PC-9 (cell line): Measurements from ENCODE around the gene SSR1. TPM values are rescaled to one million over a fixed set of nuclear protein-coding genes. Genes with fewer than 3 reads are reported as not detected.

Source experiments
- BruUV-seq: library from RNA; stranded (reverse); fragments of 400-500 nt; replicated peaks from 2 replicates; lab custom pipeline; 2021; lab: Mats Ljungman, UMichigan
- CTCF ChIA-PET: fragments of 300-600 bp; sonication (Branson Sonifier 250); formaldehyde crosslinking; loops from one replicate; lab custom pipeline; 2022; ENCODE audit warnings: antibody characterized with exemption; lab: Charles Lee
- POLR2A ChIA-PET: fragments of 300-600 bp; sonication (Branson Sonifier 250); formaldehyde crosslinking; loops from one replicate; lab custom pipeline; 2022; ENCODE audit warnings: antibody characterized with exemption; ENCODE audit not compliant: unreplicated experiment; lab: Charles Lee
- DNase-seq, 2 experiments: peaks; one replicate each; pipeline versions ENCODE4 v3.0.0 to v3.0.0-alpha.2; 2015 to 2022; ENCODE audit warnings: mixed read lengths in 1 of 2
- H2AFZ ChIP-seq: fragments of 200-600 bp; sonication (generic); 2 replicates; pipeline ENCODE4 v1.8.1; 2017; ENCODE audit warnings: antibody characterized with exemption
- H3F3A ChIP-seq: fragments of 200-600 bp; sonication (generic); 2 replicates; pipeline ENCODE4 v1.8.1; 2017; ENCODE audit warnings: antibody characterized with exemption, mild to moderate bottlenecking, low read depth; ENCODE audit not compliant: insufficient read depth
- H3K27ac ChIP-seq: fragments of 200-600 bp; sonication (generic); 2 replicates; pipeline ENCODE4 v1.6.1; 2016; ENCODE audit warnings: mixed run types
- H3K27me3 ChIP-seq: fragments of 200-600 bp; sonication (generic); 2 replicates; pipeline ENCODE4 v1.6.1; 2016; ENCODE audit warnings: low read depth, mixed run types; ENCODE audit not compliant: insufficient read depth
- H3K36me3 ChIP-seq: fragments of 200-600 bp; sonication (generic); 2 replicates; pipeline ENCODE4 v1.6.1; 2016; ENCODE audit warnings: low read depth, mixed run types
- H3K4me1 ChIP-seq: fragments of 200-600 bp; sonication (generic); replicated peaks from 2 replicates; pipeline ENCODE4 v1.6.1; 2016; ENCODE audit warnings: mixed run types; ENCODE audit not compliant: insufficient read depth
- H3K4me2 ChIP-seq: fragments of 200-600 bp; sonication (generic); 2 replicates; pipeline ENCODE4 v1.6.1; 2017; ENCODE audit warnings: mixed run types
- H3K4me3 ChIP-seq: fragments of 200-600 bp; sonication (generic); 2 replicates; pipeline ENCODE4 v1.6.1; 2016; ENCODE audit warnings: mixed run types
- H3K79me2 ChIP-seq: fragments of 200-600 bp; sonication (generic); 2 replicates; pipeline ENCODE4 v1.6.1; 2017; ENCODE audit warnings: low read depth, mixed run types
- H3K9me2 ChIP-seq: fragments of 200-600 bp; sonication (generic); 2 replicates; pipeline ENCODE4 v1.8.1; 2017; ENCODE audit warnings: mild to moderate bottlenecking; ENCODE audit not compliant: insufficient read depth
- H3K9me3 ChIP-seq: fragments of 200-600 bp; sonication (generic); 2 replicates; pipeline ENCODE4 v1.8.1; 2016; ENCODE audit warnings: low read depth; ENCODE audit not compliant: insufficient read depth
- H4K20me1 ChIP-seq: fragments of 200-600 bp; sonication (generic); 2 replicates; pipeline ENCODE4 v1.8.1; 2017; ENCODE audit not compliant: insufficient read depth
- CTCF ChIP-seq: fragments of 200-600 bp; sonication (generic); conservative IDR thresholded peaks from 2 replicates; pipeline ENCODE4 v1.6.1; 2017; ENCODE audit warnings: mixed run types, antibody characterized with exemption, mild to moderate bottlenecking, moderate library complexity
- EZH2 ChIP-seq: fragments of 200-600 bp; sonication (generic); IDR thresholded peaks from 2 replicates; pipeline ENCODE4 v1.8.0; 2017; ENCODE audit warnings: antibody characterized with exemption, low read depth
- intact Hi-C: fragments of 100-400 bp; cut with micrococcal nuclease; formaldehyde crosslinking; loops from one replicate; pipeline ENCODE4 v1.10.0; 2022; ENCODE audit not compliant: unreplicated experiment
- total RNA-seq: library from RNA; stranded (reverse); gene quantifications from 2 replicates; pipeline ENCODE4 v1.2.3, GENCODE V29; 2021

Gene SSR1
- total RNA-seq, 1 experiment from 2014 or later: 118 TPM

- Histone ChIP-seq H3K36me3 (no peaks in the 10 kb centered on the region), H2AFZ (no peak overlapping the region), H3K79me2 (0 out of 2 replicates have a peak, but pooled peaks cover 6% of the 10 kb centered on the region), H3K27me3 (no peaks in the 10 kb centered on the region), H3K9me2 (no peaks in the 10 kb centered on the region), H3K9me3 (no peaks in the 10 kb centered on the region), H3K4me3 (no peak overlapping the region), H4K20me1 (no peaks in the 10 kb centered on the region), H3F3A (peaks cover 10% of the 10 kb centered on the region; the same call in 1 of the 2 replicates), H3K4me1 (peaks cover 18% of the 10 kb centered on the region; the same call in 1 of the 2 replicates), H3K27ac (peak overlapping the region; percentile 62), H3K4me2 (no peak overlapping the region; the same call in 1 of the 2 replicates)
- BruUV-seq: no TSS peak
- DNase-seq: peak; percentile 52 to 53
- CTCF ChIA-PET: interaction anchor here (0.6 to 1.2 kb wide), 7 partner anchors 17 to 567 kb away, joined by 3 to 9 read pairs (median 3); no protein-coding TSS in a partner anchor
- POLR2A ChIA-PET: interaction anchor here (0.9 kb wide), 1 partner anchor 42 kb away, joined by 7 read pairs; no protein-coding TSS in a partner anchor
- no peak for TF ChIP-seq EZH2
- peak; percentile 82 for TF ChIP-seq CTCF
- intact Hi-C loops: loop anchor here (1.0 to 5.0 kb wide), 6 partner anchors 135 to 565 kb away; no protein-coding TSS in a partner anchor
Measured at GRCh38 chr6:7243179-7243981, 69.6 kb downstream of the SSR1 start.

DNA sequence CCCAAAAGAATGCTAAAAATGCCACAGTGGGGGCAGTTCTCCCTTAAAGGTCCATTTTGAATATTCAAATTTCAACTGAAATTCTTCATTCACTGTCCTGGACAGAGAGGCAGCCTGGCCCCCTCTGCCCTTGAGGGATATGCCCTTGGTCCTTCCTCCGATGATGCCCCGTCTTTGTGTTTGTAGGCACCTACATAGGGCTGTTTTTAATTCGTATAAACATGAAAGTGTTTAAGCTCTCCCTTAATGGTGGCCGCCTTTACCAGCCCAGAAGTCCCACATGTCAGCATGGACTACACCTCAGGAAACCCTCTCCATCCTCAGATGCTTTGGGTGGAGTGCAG, 70.2 kb downstream of the SSR1 start:
- no peak for TF ChIP-seq EZH2
- TF ChIP-seq CTCF: no peak
- Histone ChIP-seq H3K27me3 (no peaks in the 10 kb centered on the region), H3K4me1 (peaks cover 19% of the 10 kb centered on the region; the same call in 1 of the 2 replicates), H3K27ac (peak overlapping the region; percentile 62), H3K79me2 (peaks cover 12% of the 10 kb centered on the region), H3F3A (peaks cover 10% of the 10 kb centered on the region; the same call in 1 of the 2 replicates), H3K9me3 (no peaks in the 10 kb centered on the region), H4K20me1 (no peaks in the 10 kb centered on the region), H3K4me2 (no peak overlapping the region; the same call in 1 of the 2 replicates), H2AFZ (no peak overlapping the region), H3K4me3 (no peak overlapping the region), H3K36me3 (no peaks in the 10 kb centered on the region), H3K9me2 (no peaks in the 10 kb centered on the region)
- no TSS peak for BruUV-seq
- intact Hi-C loops: loop anchor here (1.0 to 5.0 kb wide), 6 partner anchors 134 to 565 kb away; no protein-coding TSS in a partner anchor
- POLR2A ChIA-PET: interaction anchor here (0.9 kb wide), 1 partner anchor 41 kb away, joined by 7 read pairs; no protein-coding TSS in a partner anchor
- CTCF ChIA-PET: interaction anchor here (0.6 to 1.2 kb wide), 2 partner anchors 33 to 186 kb away, joined by 3 read pairs; no protein-coding TSS in a partner anchor
- no peak for DNase-seq
